ENCODE results near the gene LEF1. TPM values are rescaled to one million over a fixed set of nuclear protein-coding genes. Genes with fewer than 3 reads are reported as not detected.

LEF1 gene
- total RNA-seq, 2 experiments from 2014 or later = 205 to 246 TPM

DNA sequence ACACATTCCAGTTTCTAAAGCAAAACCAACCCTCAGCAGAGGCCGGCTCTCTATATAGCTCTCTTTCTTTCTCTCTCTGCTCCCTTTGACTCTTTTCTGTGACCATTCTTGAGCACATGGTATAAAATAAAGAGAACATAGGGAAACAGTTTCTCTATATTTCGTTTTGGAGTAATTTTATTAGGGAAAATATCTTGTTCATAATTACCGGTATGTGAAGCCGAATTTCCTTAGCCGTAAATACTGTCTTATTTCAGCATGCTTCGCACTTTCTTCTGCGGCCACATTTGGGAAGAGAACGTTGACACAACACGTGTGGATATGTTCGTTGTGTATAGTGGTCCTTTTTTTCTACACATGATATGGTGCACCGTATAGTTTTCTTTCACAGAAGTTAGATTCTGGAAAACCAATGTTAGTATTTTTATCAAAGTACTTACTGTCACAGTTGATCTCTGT is 4.9 kb upstream of the LEF1 start:
- H3K27me3 Mint-ChIP-seq (ENCODE audit: low read depth) = peaks cover 19% of the 10 kb centered on the region
- H3K27ac Mint-ChIP-seq = peak overlapping the region; percentile 94
- ChIA-PET CTCF (interaction anchor here (0.8 to 2.9 kb wide), 8 partner anchors 10 to 398 kb away, joined by 3 to 16 read pairs (median 5); no protein-coding TSS in a partner anchor), POLR2A (interaction anchor here (0.8 to 2.3 kb wide), 8 partner anchors 8 to 293 kb away, joined by 3 to 8 read pairs (median 4); no protein-coding TSS in a partner anchor)
- H3K9me3 Mint-ChIP-seq (ENCODE audit: insufficient read depth) = no peaks in the 10 kb centered on the region
- peaks cover 27% of the 10 kb centered on the region for H3K36me3 Mint-ChIP-seq (ENCODE audit: low read depth)
- no peak for DNase-seq
- H3K4me3 Mint-ChIP-seq = peak overlapping the region; percentile 97
- ATAC-seq = no peak
- H3K4me1 Mint-ChIP-seq (ENCODE audit: low read depth) = peaks cover 53% of the 10 kb centered on the region

DNA sequence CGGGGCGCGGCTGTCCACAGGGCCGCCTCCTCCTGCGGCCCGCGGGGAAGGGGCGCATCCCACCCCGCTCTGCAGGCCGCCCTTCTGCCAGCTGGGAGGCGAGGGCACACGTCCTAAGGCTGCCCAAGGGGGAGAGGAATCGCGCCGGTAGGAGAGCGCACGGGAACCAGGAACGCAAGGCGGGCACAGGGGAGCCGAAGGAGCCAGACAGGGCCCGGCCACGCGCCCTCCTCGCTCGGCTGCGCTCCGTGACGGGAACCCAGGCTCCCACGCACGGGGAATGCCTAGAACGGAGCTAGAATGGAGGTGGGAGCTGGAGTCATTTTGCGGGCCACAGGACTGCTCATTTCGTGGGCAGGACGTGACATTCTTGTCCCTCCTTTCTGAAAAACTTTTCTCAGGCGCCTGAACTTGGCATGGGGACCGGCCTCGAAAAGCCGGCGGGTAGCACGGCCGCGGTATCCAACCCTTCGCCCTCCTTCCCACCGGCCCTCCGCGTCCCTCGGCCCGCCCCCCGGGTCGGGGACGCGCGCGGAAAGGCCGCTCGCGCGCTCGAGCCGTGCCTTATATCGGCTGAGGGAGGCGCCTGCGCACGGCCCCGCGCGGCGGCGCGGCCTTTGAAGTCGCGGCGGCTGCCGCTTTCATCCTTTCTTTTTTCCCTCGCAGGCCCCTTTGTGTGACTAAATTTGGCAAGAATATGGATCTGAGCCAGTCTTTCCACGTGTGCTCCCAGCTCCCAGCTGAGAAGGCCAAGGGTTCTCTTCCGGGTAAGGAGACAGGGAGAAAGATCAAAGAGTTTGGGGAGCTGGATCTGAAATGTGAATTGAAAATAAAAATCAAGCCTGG is 4.2 kb upstream of the LEF1 start:
- ChIA-PET POLR2A (interaction anchor here (0.8 to 2.3 kb wide), 19 partner anchors 9 to 399 kb away, joined by 3 to 8 read pairs (median 3); no protein-coding TSS in a partner anchor), CTCF (interaction anchor here (0.7 to 2.9 kb wide), 11 partner anchors 9 to 446 kb away, joined by 3 to 16 read pairs (median 4); no protein-coding TSS in a partner anchor)
- Mint-ChIP-seq H3K4me3 (peak overlapping the region; percentile 97), H3K27me3 (ENCODE audit: low read depth) (peaks cover 19% of the 10 kb centered on the region), H3K9me3 (ENCODE audit: insufficient read depth) (no peaks in the 10 kb centered on the region), H3K36me3 (ENCODE audit: low read depth) (peaks cover 27% of the 10 kb centered on the region), H3K27ac (peak overlapping the region; percentile 94), H3K4me1 (ENCODE audit: low read depth) (peaks cover 53% of the 10 kb centered on the region)
- peak; percentile 78 for DNase-seq
- ATAC-seq = peak; percentile 58

DNA sequence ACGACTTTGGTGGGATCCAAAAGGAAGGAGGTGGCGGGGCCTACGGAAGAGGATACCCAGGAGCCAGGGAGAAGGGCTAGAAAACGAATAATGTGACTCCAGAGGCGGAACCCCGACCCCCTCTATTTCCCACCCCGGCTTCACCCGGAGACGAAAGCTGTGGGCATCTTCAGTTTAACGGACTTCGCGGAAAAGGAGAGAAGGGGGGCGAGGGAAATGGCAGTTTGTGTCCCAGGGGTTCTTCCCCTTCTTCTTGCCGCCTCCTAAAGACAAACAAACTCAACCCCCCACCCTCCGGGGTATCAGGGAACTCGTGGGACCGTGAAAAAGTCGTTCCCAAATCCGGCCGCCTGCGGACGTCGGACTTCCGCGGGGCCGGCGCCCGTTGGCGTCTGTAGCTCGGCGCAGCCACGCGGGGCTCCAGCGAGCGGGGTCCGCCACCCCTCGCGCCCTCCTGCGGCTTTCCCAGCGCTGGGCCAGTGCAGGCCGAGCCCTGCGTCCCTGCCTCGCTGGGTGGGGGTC is 3.6 kb upstream of the LEF1 start:
- Mint-ChIP-seq H3K27ac (peak overlapping the region; percentile 77), H3K9me3 (ENCODE audit: insufficient read depth) (no peaks in the 10 kb centered on the region), H3K27me3 (ENCODE audit: low read depth) (peaks cover 19% of the 10 kb centered on the region), H3K4me3 (peak overlapping the region; percentile 89), H3K4me1 (ENCODE audit: low read depth) (peaks cover 53% of the 10 kb centered on the region), H3K36me3 (ENCODE audit: low read depth) (peaks cover 24% of the 10 kb centered on the region)
- POLR2A ChIA-PET = interaction anchor here (0.8 to 2.3 kb wide), 15 partner anchors 9 to 400 kb away, joined by 3 to 8 read pairs (median 3); no protein-coding TSS in a partner anchor
- CTCF ChIA-PET = interaction anchor here (1.0 to 2.9 kb wide), 9 partner anchors 9 to 447 kb away, joined by 3 to 16 read pairs (median 5); no protein-coding TSS in a partner anchor
- DNase-seq = peak; percentile 43
- peak; percentile 25 for ATAC-seq

DNA sequence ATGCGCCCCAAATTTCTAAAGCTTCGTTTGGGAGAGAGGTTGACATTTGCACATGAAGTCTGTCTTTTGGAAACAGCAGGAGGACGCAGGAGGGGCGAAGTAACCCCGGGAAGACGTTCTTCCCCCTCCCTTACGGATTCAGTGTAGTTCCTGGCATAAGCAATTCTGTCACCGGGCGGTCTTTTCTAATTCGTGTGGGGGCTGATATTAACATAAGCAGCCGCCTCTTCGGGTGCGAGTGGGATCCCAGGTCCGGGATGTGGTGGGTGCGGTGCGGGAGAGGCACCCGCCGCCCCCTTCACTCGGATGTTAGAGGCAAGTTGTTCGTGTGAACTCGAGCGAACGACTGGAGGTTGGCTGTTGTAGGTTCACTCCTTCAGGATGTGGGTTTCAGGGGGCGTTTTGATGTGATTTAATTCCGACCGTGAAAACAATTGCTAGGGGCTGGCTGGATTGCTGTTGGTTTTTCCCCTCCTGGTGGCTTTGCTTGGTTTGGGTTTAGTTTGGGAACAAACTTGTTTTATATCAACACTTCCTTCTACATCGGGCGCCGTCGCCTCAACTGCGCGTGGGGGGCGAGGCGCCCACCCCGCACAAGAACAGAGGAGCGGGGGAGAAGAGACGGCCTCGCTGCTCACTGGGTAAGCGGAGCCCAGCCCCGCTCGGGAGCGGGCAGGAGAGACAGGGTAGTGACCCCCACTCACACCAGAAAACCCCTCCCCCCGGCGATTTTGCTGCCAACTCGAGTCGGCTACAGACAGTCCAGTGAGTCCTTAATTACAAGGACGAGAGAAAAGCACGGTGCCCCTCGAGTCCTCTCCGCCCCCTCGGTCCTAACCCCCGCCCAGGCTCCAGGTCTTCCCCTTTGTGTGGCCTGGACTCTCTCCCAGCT is 2.9 kb upstream of the LEF1 start:
- peak overlapping the region; percentile 77 for H3K27ac Mint-ChIP-seq
- CTCF ChIA-PET = interaction anchor here (1.0 to 2.9 kb wide), 13 partner anchors 10 to 448 kb away, joined by 3 to 16 read pairs (median 4); no protein-coding TSS in a partner anchor
- peaks cover 53% of the 10 kb centered on the region for H3K4me1 Mint-ChIP-seq (ENCODE audit: low read depth)
- H3K27me3 Mint-ChIP-seq (ENCODE audit: low read depth) = peaks cover 21% of the 10 kb centered on the region
- H3K4me3 Mint-ChIP-seq = peak overlapping the region; percentile 89
- DNase-seq = peak; percentile 88
- H3K9me3 Mint-ChIP-seq (ENCODE audit: insufficient read depth) = no peaks in the 10 kb centered on the region
- ATAC-seq = peak; percentile 17
- POLR2A ChIA-PET = interaction anchor here (0.8 to 2.3 kb wide), 15 partner anchors 8 to 401 kb away, joined by 3 to 8 read pairs (median 4); no protein-coding TSS in a partner anchor
- H3K36me3 Mint-ChIP-seq (ENCODE audit: low read depth) = peaks cover 19% of the 10 kb centered on the region

DNA sequence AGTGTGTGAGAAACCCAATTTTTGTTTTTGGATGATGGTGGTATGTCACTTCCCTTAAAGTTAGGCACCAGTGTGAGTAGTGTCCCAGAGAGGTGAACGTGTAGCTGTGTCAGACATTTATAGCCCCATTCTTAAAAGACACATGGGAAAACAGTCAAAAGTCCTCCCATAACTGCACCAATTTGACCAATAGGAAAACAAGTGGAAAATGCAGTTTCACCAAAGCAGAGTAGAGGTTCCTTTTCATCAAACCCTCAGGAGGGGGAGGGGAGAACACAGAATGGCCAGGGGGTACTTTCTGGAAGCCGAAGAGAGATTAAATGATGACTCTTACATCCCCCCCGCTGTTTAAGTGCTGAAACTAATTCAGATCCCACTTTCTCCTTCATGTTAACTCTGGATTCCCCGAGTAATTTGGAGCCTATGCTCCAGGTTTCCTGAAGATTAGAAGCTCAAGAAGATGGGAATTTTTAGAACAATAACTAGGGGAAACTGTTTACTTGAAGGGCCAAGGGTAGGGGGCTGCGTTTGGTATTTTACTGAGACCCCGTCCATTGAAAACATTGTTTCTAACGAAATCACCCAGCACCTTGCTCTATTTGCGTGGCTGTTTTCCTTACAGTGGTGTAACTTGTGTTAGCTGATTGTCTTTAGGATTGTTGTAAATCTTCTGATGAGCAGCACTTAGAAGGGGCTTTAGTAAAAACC is 2.1 kb upstream of the LEF1 start:
- no peaks in the 10 kb centered on the region for H3K9me3 Mint-ChIP-seq (ENCODE audit: insufficient read depth)
- ChIA-PET CTCF (interaction anchor here (0.7 to 1.6 kb wide), 9 partner anchors 12 to 402 kb away, joined by 3 to 6 read pairs (median 4); no protein-coding TSS in a partner anchor), POLR2A (interaction anchor here (0.5 to 1.2 kb wide), 7 partner anchors 10 to 297 kb away, joined by 3 to 5 read pairs (median 4); no protein-coding TSS in a partner anchor)
- DNase-seq (no peak), ATAC-seq (no peak)
- H3K36me3 Mint-ChIP-seq (ENCODE audit: low read depth) = peaks cover 15% of the 10 kb centered on the region
- H3K27me3 Mint-ChIP-seq (ENCODE audit: low read depth) = peaks cover 21% of the 10 kb centered on the region
- peak overlapping the region; percentile 77 for H3K27ac Mint-ChIP-seq
- peaks cover 47% of the 10 kb centered on the region for H3K4me1 Mint-ChIP-seq (ENCODE audit: low read depth)
- peak overlapping the region; percentile 89 for H3K4me3 Mint-ChIP-seq

DNA sequence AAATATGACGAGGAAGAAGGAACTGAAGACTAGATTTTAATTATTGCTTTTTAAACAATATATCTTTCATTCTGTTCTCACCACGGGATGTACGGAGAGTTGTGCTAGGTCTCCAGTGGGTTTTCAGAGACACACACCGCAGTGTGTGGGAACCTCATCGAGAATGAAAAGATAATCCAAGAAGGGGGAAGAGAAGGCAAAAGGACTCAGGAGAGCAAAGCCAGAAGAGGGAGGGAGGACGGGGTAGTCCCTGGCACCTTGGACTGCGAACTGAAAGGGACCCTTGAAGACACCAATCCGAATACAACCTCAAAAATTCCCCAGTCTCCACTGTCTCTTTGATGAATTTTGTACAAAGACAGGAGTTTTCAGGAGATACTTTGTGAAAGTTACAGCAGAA is 932 bp upstream of the LEF1 start:
- H3K36me3 Mint-ChIP-seq (ENCODE audit: low read depth) = peaks cover 23% of the 10 kb centered on the region
- ATAC-seq (no peak), DNase-seq (no peak)
- H3K4me1 Mint-ChIP-seq (ENCODE audit: low read depth) = peaks cover 42% of the 10 kb centered on the region
- H3K27me3 Mint-ChIP-seq (ENCODE audit: low read depth) = peaks cover 21% of the 10 kb centered on the region
- CTCF ChIA-PET = interaction anchor here (0.9 to 1.6 kb wide), 3 partner anchors 10 to 403 kb away, joined by 4 to 6 read pairs (median 5); no protein-coding TSS in a partner anchor
- no peaks in the 10 kb centered on the region for H3K9me3 Mint-ChIP-seq (ENCODE audit: insufficient read depth)
- peak overlapping the region; percentile 89 for H3K4me3 Mint-ChIP-seq
- H3K27ac Mint-ChIP-seq = peak overlapping the region; percentile 87
- POLR2A ChIA-PET = no interaction called here

DNA sequence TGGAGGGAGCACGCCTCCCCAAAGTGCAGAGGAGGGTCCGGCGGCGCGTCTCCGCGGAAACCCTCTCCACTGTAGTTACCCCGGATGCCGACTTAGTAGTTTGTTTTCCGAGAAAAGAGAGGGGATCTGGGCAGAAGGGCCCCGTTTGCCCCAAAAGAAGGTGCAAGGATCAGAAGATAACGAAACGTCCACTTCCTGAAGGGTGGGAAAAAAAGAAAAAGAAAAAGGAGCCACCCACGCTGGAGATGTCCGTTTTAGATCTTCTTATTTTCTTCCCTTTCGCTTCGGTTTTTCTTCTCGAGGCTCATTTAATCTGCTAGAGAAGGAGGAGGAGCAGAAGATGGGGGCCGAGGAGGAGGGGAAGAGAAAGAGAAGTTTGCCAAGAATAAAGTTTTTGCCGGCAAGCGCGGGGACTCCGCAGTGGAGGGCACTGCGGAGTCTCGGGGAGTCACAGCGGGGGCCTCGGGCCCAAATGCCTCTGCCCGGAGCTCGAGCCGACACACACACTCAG is 517 bp downstream of the LEF1 start:
- peaks cover 28% of the 10 kb centered on the region for H3K4me1 Mint-ChIP-seq (ENCODE audit: low read depth)
- peak overlapping the region; percentile 87 for H3K27ac Mint-ChIP-seq
- peaks cover 21% of the 10 kb centered on the region for H3K27me3 Mint-ChIP-seq (ENCODE audit: low read depth)
- DNase-seq (no peak), ATAC-seq (peak; percentile 2)
- peaks cover 33% of the 10 kb centered on the region for H3K36me3 Mint-ChIP-seq (ENCODE audit: low read depth)
- ChIA-PET POLR2A (interaction anchor here (0.6 to 2.5 kb wide), 9 partner anchors 10 to 134 kb away, joined by 3 to 20 read pairs (median 5); no protein-coding TSS in a partner anchor), CTCF (interaction anchor here (0.8 to 3.2 kb wide), 11 partner anchors 14 to 404 kb away, joined by 3 to 11 read pairs (median 4); no protein-coding TSS in a partner anchor)
- H3K4me3 Mint-ChIP-seq = peak overlapping the region; percentile 89
- H3K9me3 Mint-ChIP-seq (ENCODE audit: insufficient read depth) = no peaks in the 10 kb centered on the region

DNA sequence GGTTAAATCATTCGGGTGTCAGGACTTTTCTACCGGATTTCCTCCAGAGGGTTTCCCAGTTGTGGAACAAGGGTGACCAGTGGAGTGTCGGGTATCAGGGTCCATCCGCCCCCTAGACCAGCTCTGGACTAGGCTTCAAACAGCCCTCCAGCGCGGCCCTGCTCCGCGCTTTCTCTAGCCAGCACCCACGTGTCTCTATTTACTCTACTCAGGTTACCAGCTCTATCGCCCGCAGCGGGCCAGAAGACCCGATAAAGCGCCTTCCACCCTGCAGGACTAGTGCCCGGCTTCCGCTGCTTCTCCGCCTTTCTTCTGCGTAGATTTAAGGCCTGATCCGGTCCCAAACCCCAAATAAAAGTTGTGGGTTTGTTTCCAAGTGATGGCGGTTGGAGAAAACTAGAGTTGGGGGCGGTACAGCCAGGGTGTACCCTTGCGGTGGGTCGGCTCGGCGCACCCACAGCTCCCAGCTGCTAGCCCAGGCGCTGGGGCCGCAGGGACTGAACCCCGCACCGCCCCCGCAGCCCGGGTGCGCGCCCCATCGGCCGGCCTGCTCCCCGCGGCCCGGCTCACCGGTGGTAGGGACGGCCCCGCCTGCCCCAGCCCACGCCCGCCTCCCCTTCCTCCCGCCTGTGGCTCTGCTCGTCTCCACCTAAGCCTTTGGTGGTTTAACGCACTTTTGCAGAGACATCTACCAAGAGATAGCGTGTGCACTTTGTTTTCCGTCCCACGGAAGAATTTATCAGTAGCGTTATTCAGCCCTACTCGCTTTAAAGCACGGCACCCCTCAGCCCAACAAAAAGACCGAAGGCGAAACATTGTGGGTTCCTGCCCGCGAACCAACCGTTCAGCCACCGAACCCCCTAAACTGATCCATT is 2.1 kb downstream of the LEF1 start:
- H3K27me3 Mint-ChIP-seq (ENCODE audit: low read depth) = peaks cover 21% of the 10 kb centered on the region

DNA sequence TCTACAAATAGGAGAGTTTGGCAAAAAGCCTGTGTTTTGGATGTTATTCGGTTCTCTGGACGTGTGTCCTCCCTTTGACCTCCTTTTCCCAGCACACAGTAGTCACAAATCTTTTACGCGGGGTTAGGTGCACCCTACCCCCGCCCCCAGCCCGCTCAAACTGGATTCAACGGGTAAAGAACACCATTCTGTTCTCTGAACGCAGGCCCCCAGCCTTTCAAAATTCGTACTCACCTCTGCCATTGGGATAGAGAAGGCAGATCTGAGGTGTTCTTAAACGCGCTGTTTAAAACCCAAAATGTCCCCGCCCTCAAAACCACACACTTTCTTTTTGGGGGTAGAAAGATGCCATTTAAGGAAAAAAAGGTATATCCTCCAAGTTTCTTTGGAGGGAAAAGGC is 2.7 kb downstream of the LEF1 start:
- Mint-ChIP-seq H3K4me3 (peak overlapping the region; percentile 99), H3K27me3 (ENCODE audit: low read depth) (peaks cover 17% of the 10 kb centered on the region), H3K9me3 (ENCODE audit: insufficient read depth) (no peaks in the 10 kb centered on the region), H3K27ac (peak overlapping the region; percentile 92), H3K4me1 (ENCODE audit: low read depth) (peaks cover 34% of the 10 kb centered on the region), H3K36me3 (ENCODE audit: low read depth) (peaks cover 50% of the 10 kb centered on the region)
- peak; percentile 21 for ATAC-seq
- ChIA-PET CTCF (interaction anchor here (3.2 kb wide), 1 partner anchor 136 kb away, joined by 11 read pairs; no protein-coding TSS in a partner anchor), POLR2A (interaction anchor here (0.7 to 0.9 kb wide), 3 partner anchors 136 to 407 kb away, joined by 3 to 4 read pairs (median 3); no protein-coding TSS in a partner anchor)
- peak; percentile 82 for DNase-seq

More for the DNA sequence above, 2.1 kb downstream of the LEF1 start:
- ChIA-PET POLR2A (interaction anchor here (0.7 to 2.5 kb wide), 4 partner anchors 50 to 314 kb away, joined by 3 to 9 read pairs (median 4); no protein-coding TSS in a partner anchor), CTCF (interaction anchor here (2.4 to 3.2 kb wide), 2 partner anchors 51 to 136 kb away, joined by 8 to 11 read pairs; no protein-coding TSS in a partner anchor)
- H3K9me3 Mint-ChIP-seq (ENCODE audit: insufficient read depth) = no peaks in the 10 kb centered on the region
- DNase-seq (peak; percentile 81), ATAC-seq (peak; percentile 45)
- peaks cover 35% of the 10 kb centered on the region for H3K4me1 Mint-ChIP-seq (ENCODE audit: low read depth)
- peaks cover 46% of the 10 kb centered on the region for H3K36me3 Mint-ChIP-seq (ENCODE audit: low read depth)
- peak overlapping the region; percentile 99 for H3K4me3 Mint-ChIP-seq
- peak overlapping the region; percentile 96 for H3K27ac Mint-ChIP-seq

All from activated CD8-positive, alpha-beta T cell treated with anti-CD3 and anti-CD28 coated beads, Interleukin-2, amount 10 ng/mL, durations not matched to agents 7 days and 5 days (primary cell).